ENCODE results near the gene MAP3K20. TPM values are rescaled to one million over a fixed set of nuclear protein-coding genes. Genes with fewer than 3 reads are reported as not detected.

Gene MAP3K20
- total and polyA plus RNA-seq, 2 of the 8 experiments (the other 6 are each of a cell fraction or from before 2014, with no cell fraction given): 3.1 to 11.1 TPM

DNA sequence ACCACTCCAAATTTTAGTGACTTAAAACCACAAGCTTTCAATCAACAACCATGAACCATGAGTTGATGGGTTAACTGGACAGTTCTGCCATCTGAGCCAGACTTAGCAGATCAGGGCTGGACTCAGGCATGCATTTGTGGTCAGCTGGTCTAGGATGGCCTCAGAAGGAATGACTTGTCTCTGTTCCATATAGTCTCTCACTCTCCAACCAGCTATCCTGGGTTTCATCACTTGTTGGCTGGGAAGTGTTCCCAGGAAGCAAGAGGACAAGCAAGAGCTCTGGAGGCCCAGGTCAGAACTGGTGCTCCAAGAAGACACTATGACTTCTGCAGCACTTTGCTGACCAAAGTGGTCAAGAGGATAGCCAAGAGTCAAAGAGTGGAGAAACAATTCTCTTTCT is 17.5 kb upstream of the MAP3K20 start:
- H3K56ac ChIP-seq (replicated peaks; ENCODE audit: insufficient read length, low read depth, low read length): no peak overlapping the region
- no peak for FAIRE-seq
- H3K4me1 ChIP-seq (replicated peaks in 1 of 4; ENCODE audit: control insufficient read depth in 3 of 4, insufficient read depth in 4 of 4, low read length in 3 of 4): 0 out of 7 replicates have a peak, but pooled peaks cover 0 to 2% (median 0%) of the 10 kb centered on the region in 4 experiments
- H2BK5ac ChIP-seq (ENCODE audit: low read depth, low read length): no peak overlapping the region
- H2BK15ac ChIP-seq (ENCODE audit: low read length): no peak overlapping the region
- H4K8ac ChIP-seq (ENCODE audit: extremely low read depth, insufficient read depth, low read length): no peak overlapping the region
- no peak overlapping the region for H2BK120ac ChIP-seq (replicated peaks; ENCODE audit: low read depth, low read length)
- ChIA-PET CTCF (ENCODE audit: partially characterized antibody) (interaction anchor here (0.6 to 1.8 kb wide), 6 partner anchors 14 to 343 kb away, joined by 3 to 7 read pairs (median 3); no protein-coding TSS in a partner anchor), POLR2A (ENCODE audit: partially characterized antibody) (interaction anchor here (0.9 kb wide), 1 partner anchor 202 kb away, joined by 3 read pairs; no protein-coding TSS in a partner anchor)
- H4K5ac ChIP-seq (ENCODE audit: insufficient read length, low read depth, low read length): no peak overlapping the region
- TF ChIP-seq RBBP5 (IDR thresholded peaks at IDR 0.05; ENCODE audit: borderline replicate concordance, low read depth, low read length) (no peak), POLR2A (IDR thresholded peaks at IDR 0.05; ENCODE audit: control extremely low read depth in 1 of 2, low read depth in 2 of 2, low read length in 2 of 2) (no peak), SRF (IDR thresholded peaks at IDR 0.05; ENCODE audit: low read depth, low read length) (no peak), CHD2 (IDR thresholded peaks at IDR 0.05; ENCODE audit: low read length) (no peak), HDAC2 (IDR thresholded peaks at IDR 0.05; ENCODE audit: borderline replicate concordance in 1 of 2, low read depth in 2 of 2, low read length in 2 of 2) (no peak)
- no peaks in the 10 kb centered on the region for H3K79me1 ChIP-seq (ENCODE audit: low read depth, low read length)
- H2AFZ ChIP-seq (ENCODE audit: low read length): no peak overlapping the region
- no peak overlapping the region for H3K4me3 ChIP-seq (ENCODE audit: extremely low read depth in 1 of 4, insufficient read depth in 2 of 4, low read depth in 3 of 4, low read length in 4 of 4)
- H4K91ac ChIP-seq (replicated peaks; ENCODE audit: insufficient read length, low read length): no peak overlapping the region
- no peak overlapping the region for H3K9ac ChIP-seq (replicated peaks in 1 of 4; ENCODE audit: extremely low read depth in 1 of 4, low read depth in 3 of 4, low read length in 3 of 4)
- no peak overlapping the region for H2AK5ac ChIP-seq (ENCODE audit: low read depth, low read length)
- H3K9me3 ChIP-seq (ENCODE audit: insufficient read depth in 2 of 2, low read depth in 1 of 2, low read length in 1 of 2): no peaks in the 10 kb centered on the region; a peak in 2 of 4 replicates
- H3K14ac ChIP-seq (ENCODE audit: insufficient read length): no peak overlapping the region
- H3K4me2 ChIP-seq (ENCODE audit: insufficient read depth in 1 of 2, low read depth in 2 of 2, low read length in 2 of 2): no peak overlapping the region
- H3K4ac ChIP-seq (replicated peaks; ENCODE audit: insufficient read length, low read depth, low read length): no peak overlapping the region
- no peaks in the 10 kb centered on the region for H4K20me1 ChIP-seq (replicated peaks in 1 of 2; ENCODE audit: control insufficient read depth in 1 of 2, insufficient read depth in 2 of 2, low read length in 2 of 2)
- no peak overlapping the region for H3K23ac ChIP-seq (ENCODE audit: insufficient read length)
- H3K36me3 ChIP-seq (ENCODE audit: control insufficient read depth in 2 of 4, insufficient read depth in 4 of 4, low read length in 3 of 4): no peaks in the 10 kb centered on the region
- H3K23me2 ChIP-seq (ENCODE audit: low read depth, low read length): no peaks in the 10 kb centered on the region
- no peaks in the 10 kb centered on the region for H3K79me2 ChIP-seq (ENCODE audit: control insufficient read depth in 1 of 2, insufficient read depth in 2 of 2, low read length in 2 of 2)
- DNase-seq (ENCODE audit: low read depth in 1 of 2, low spot score in 2 of 2): no peak
- no peak overlapping the region for H2BK12ac ChIP-seq (ENCODE audit: low read depth, low read length)
- no peak overlapping the region for H3K18ac ChIP-seq (ENCODE audit: extremely low read depth, low read length)
- H3K27ac ChIP-seq (ENCODE audit: low read depth, low read length): no peak overlapping the region
- H3K27me3 ChIP-seq (replicated peaks in 1 of 4; ENCODE audit: control insufficient read depth in 3 of 4, extremely low read depth in 1 of 4, insufficient read depth in 3 of 4, low read length in 3 of 4): no peaks in the 10 kb centered on the region
- H2BK20ac ChIP-seq (ENCODE audit: low read length): no peak overlapping the region

Data from H1 (cell line).